ENCODE measurements around the gene SH3TC1. TPM values are rescaled to one million over a fixed set of nuclear protein-coding genes. Genes with fewer than 3 reads are reported as not detected.

The SH3TC1 gene
- polyA plus RNA-seq, 1 experiment: 1.2 TPM

- Histone ChIP-seq H3K27me3 (ENCODE audit: control insufficient read depth, insufficient read depth, low read length) (peaks cover 4% of the 10 kb centered on the region; the same call in 1 of the 2 replicates), H3K36me3 (ENCODE audit: control insufficient read depth, insufficient read depth, low read length) (no peaks in the 10 kb centered on the region), H3K4me3 (ENCODE audit: low read depth, low read length) (no peak overlapping the region)
- ChIA-PET CTCF (no interaction called here), POLR2A (no interaction called here)
- no peak for DNase-seq (ENCODE audit: low read depth)
- TF ChIP-seq CTCF (IDR thresholded peaks at IDR 0.05; ENCODE audit: insufficient read depth, low read depth, low read length): no peak
These were observed 35.5 kb upstream of the SH3TC1 start for GRCh38 chr4:8163436-8164193.

GRCh38 chr4:8164194-8164565, 34.9 kb upstream of the SH3TC1 start:
- H3K27me3 ChIP-seq (ENCODE audit: control insufficient read depth, insufficient read depth, low read length): peaks cover 4% of the 10 kb centered on the region; the same call in 1 of the 2 replicates
- no peak overlapping the region for H3K4me3 ChIP-seq (ENCODE audit: low read depth, low read length)
- CTCF ChIA-PET: no interaction called here
- POLR2A ChIA-PET: no interaction called here
- DNase-seq (ENCODE audit: low read depth): no peak
- H3K36me3 ChIP-seq (ENCODE audit: control insufficient read depth, insufficient read depth, low read length): no peaks in the 10 kb centered on the region
- TF ChIP-seq CTCF (IDR thresholded peaks at IDR 0.05; ENCODE audit: insufficient read depth, low read depth, low read length): no peak

GRCh38 chr4:8164687-8165086, 34.4 kb upstream of the SH3TC1 start:
- peaks cover 2% of the 10 kb centered on the region; the same call in 1 of the 2 replicates for H3K27me3 ChIP-seq (ENCODE audit: control insufficient read depth, insufficient read depth, low read length)
- no peak overlapping the region for H3K4me3 ChIP-seq (ENCODE audit: low read depth, low read length)
- TF ChIP-seq CTCF (IDR thresholded peaks at IDR 0.05; ENCODE audit: insufficient read depth, low read depth, low read length): no peak
- ChIA-PET POLR2A (no interaction called here), CTCF (interaction anchor here (1.1 kb wide), 1 partner anchor 74 kb away, joined by 3 read pairs; no protein-coding TSS in a partner anchor)
- DNase-seq (ENCODE audit: low read depth): no peak
- H3K36me3 ChIP-seq (ENCODE audit: control insufficient read depth, insufficient read depth, low read length): no peaks in the 10 kb centered on the region

GRCh38 chr4:8165374-8165896, 33.7 kb upstream of the SH3TC1 start:
- no peak for DNase-seq (ENCODE audit: low read depth)
- no peak for TF ChIP-seq CTCF (IDR thresholded peaks at IDR 0.05; ENCODE audit: insufficient read depth, low read depth, low read length)
- Histone ChIP-seq H3K36me3 (ENCODE audit: control insufficient read depth, insufficient read depth, low read length) (no peaks in the 10 kb centered on the region), H3K27me3 (ENCODE audit: control insufficient read depth, insufficient read depth, low read length) (peaks cover 2% of the 10 kb centered on the region; the same call in 1 of the 2 replicates), H3K4me3 (ENCODE audit: low read depth, low read length) (no peak overlapping the region)
- ChIA-PET CTCF (interaction anchor here (1.1 to 1.3 kb wide), 2 partner anchors 11 to 73 kb away, joined by 3 read pairs; no protein-coding TSS in a partner anchor), POLR2A (no interaction called here)

GRCh38 chr4:8167291-8167690, 31.8 kb upstream of the SH3TC1 start:
- H3K4me3 ChIP-seq (ENCODE audit: low read depth, low read length): no peak overlapping the region
- no peak for TF ChIP-seq CTCF (IDR thresholded peaks at IDR 0.05; ENCODE audit: insufficient read depth, low read depth, low read length)
- peaks cover 14% of the 10 kb centered on the region for H3K27me3 ChIP-seq (ENCODE audit: control insufficient read depth, insufficient read depth, low read length)
- CTCF ChIA-PET: interaction anchor here (1.1 to 2.3 kb wide), 2 partner anchors 9 to 70 kb away, joined by 4 to 10 read pairs; no protein-coding TSS in a partner anchor
- DNase-seq (ENCODE audit: low read depth): no peak
- no peaks in the 10 kb centered on the region for H3K36me3 ChIP-seq (ENCODE audit: control insufficient read depth, insufficient read depth, low read length)
- POLR2A ChIA-PET: no interaction called here

Measured in BJ (cell line).